Neutrophil (primary cell): Measurements from ENCODE around the gene WDR48.

Experiments
- H3K27ac ChIP-seq: fragments of 200-600 bp; sonication (generic); 2 replicates; pipeline ENCODE4 v1.5.1; 2016; ENCODE audit warnings: mild to moderate bottlenecking, moderate library complexity
- H3K27me3 ChIP-seq: fragments of 200-600 bp; sonication (generic); 2 replicates; pipeline ENCODE4 v1.6.0; 2016; ENCODE audit warnings: mild to moderate bottlenecking
- H3K36me3 ChIP-seq: fragments of 200-600 bp; sonication (generic); 2 replicates; pipeline ENCODE4 v1.5.1; 2017
- H3K4me1 ChIP-seq, 2 experiments: fragments of 200-600 bp in 1 of 2; sonication (generic) in 1 of 2; 1 replicate in 1 of 2; 2 replicates in 1 of 2; pipeline versions ENCODE4 v1.5.1 to v1.6.1; 2013 to 2016; ENCODE audit warnings: low read depth in 1 of 2, low read length in 1 of 2, mild to moderate bottlenecking in 1 of 2, moderate library complexity in 1 of 2; ENCODE audit not compliant: control insufficient read depth in 1 of 2, insufficient read depth in 1 of 2
- H3K4me3 ChIP-seq, 2 experiments: fragments of 200-600 bp in 1 of 2; sonication (generic) in 1 of 2; 1 replicate in 1 of 2; 2 replicates in 1 of 2; pipeline ENCODE4 v1.5.1; 2013 to 2016; ENCODE audit warnings: low read depth in 1 of 2, low read length in 1 of 2, mild to moderate bottlenecking in 1 of 2, moderate library complexity in 1 of 2
- H3K9me3 ChIP-seq: fragments of 200-600 bp; sonication (generic); 2 replicates; pipeline ENCODE4 v1.5.1; 2016
- CTCF ChIP-seq: fragments of 200-600 bp; sonication (generic); IDR thresholded peaks from 2 replicates; pipeline ENCODE4 v1.5.1; 2016; ENCODE audit warnings: antibody characterized with exemption

WDR48 gene

GRCh38 chr3:39051649-39052561 lies at the start of gene WDR48, which contains the start of gene SCN11A:
Gene WDR48, plus strand, starts transcription at chr3:39052016. Its CDS starts 10 bp downstream, at chr3:39052026.
Gene SCN11A, minus strand, starts transcription at chr3:39051944. Its CDS starts 101,582 bp downstream, at chr3:38950362.
- TF ChIP-seq CTCF = peak; percentile 15
- Histone ChIP-seq H3K4me1 (peaks cover 23 to 29% of the 10 kb centered on the region in 2 experiments), H3K36me3 (no peaks in the 10 kb centered on the region), H3K27me3 (no peaks in the 10 kb centered on the region), H3K4me3 (peak within 1 kb of the TSS; percentile 80 to 90), H3K27ac (peak within 1 kb of the TSS; percentile 92), H3K9me3 (no peaks in the 10 kb centered on the region)

- no peaks in the 10 kb centered on the region for H3K4me1 ChIP-seq
- no peaks in the 10 kb centered on the region for H3K36me3 ChIP-seq
- H3K4me3 ChIP-seq = no peak overlapping the region
- H3K27ac ChIP-seq = no peak overlapping the region
- H3K9me3 ChIP-seq = no peaks in the 10 kb centered on the region
- no peaks in the 10 kb centered on the region for H3K27me3 ChIP-seq
- TF ChIP-seq CTCF = no peak
Measured at GRCh38 chr3:39005295-39005694, 46.5 kb upstream of the WDR48 start.

- Histone ChIP-seq H3K36me3 (no peaks in the 10 kb centered on the region), H3K27me3 (no peaks in the 10 kb centered on the region), H3K9me3 (no peaks in the 10 kb centered on the region), H3K4me3 (no peak overlapping the region), H3K4me1 (no peaks in the 10 kb centered on the region), H3K27ac (no peak overlapping the region)
- TF ChIP-seq CTCF = no peak
Measured at GRCh38 chr3:39011191-39011736, 40.6 kb upstream of the WDR48 start.

GRCh38 chr3:39013289-39013688 lies 38.5 kb upstream of the WDR48 start:
- Histone ChIP-seq H3K9me3 (no peaks in the 10 kb centered on the region), H3K4me1 (no peaks in the 10 kb centered on the region), H3K27ac (no peak overlapping the region), H3K27me3 (no peaks in the 10 kb centered on the region), H3K4me3 (no peak overlapping the region), H3K36me3 (no peaks in the 10 kb centered on the region)
- TF ChIP-seq CTCF = no peak

- Histone ChIP-seq H3K4me3 (no peak overlapping the region), H3K4me1 (no peaks in the 10 kb centered on the region), H3K27me3 (no peaks in the 10 kb centered on the region), H3K36me3 (no peaks in the 10 kb centered on the region), H3K9me3 (no peaks in the 10 kb centered on the region), H3K27ac (no peak overlapping the region)
- no peak for TF ChIP-seq CTCF
Measured at GRCh38 chr3:39013921-39014509, 37.8 kb upstream of the WDR48 start.
